Cardiac septum (tissue), 1 donor: ENCODE results near the gene NR1H3. TPM values are rescaled to one million over a fixed set of nuclear protein-coding genes. Genes with fewer than 3 reads are reported as not detected.
"Not testable (repeated sequence)": the region's sequence is repeated elsewhere in the genome, so short reads cannot be mapped to it uniquely, and the experiment has no call there.

Experiments
- DNase-seq: peaks from one replicate; pipeline ENCODE4 v3.0.0-alpha.2; 2020; ENCODE audit warnings: low spot score
- intact Hi-C: fragments of 100-400 bp; cut with DNase I; formaldehyde crosslinking; loops from one replicate; pipeline ENCODE4 v1.14.0; 2022
- total RNA-seq: library from RNA; stranded (reverse); fragmentation: NEBNext Ultra II Directional; extraction: Animal tissue kit (Norgen Biotek cat#: 25700); gene quantifications from one replicate; pipeline ENCODE4 v1.2.1, GENCODE V29; 2021
- donor health status: DM: no; HTN: no; CAD: no.

NR1H3 gene
- total RNA-seq, 1 donor from 2014 or later: 7.1 TPM

GRCh38 chr11:47288066-47288465 is 30.3 kb downstream of the NR1H3 start:
- intact Hi-C loops: no loop called here
- no peak for DNase-seq

GRCh38 chr11:47289856-47290255 is 32.1 kb downstream of the NR1H3 start:
- peak; percentile 33 for DNase-seq
- intact Hi-C loops: no loop called here

- DNase-seq: peak; percentile 56
- intact Hi-C loops: no loop called here
These were observed 37.6 kb downstream of the NR1H3 start for GRCh38 chr11:47295385-47295784.

GRCh38 chr11:47296045-47296444 is 38.2 kb downstream of the NR1H3 start:
- intact Hi-C loops: no loop called here
- no peak for DNase-seq

- intact Hi-C loops: no loop called here
- no peak for DNase-seq
These were observed 41.3 kb downstream of the NR1H3 start for GRCh38 chr11:47299078-47299477.

- intact Hi-C loops: no loop called here
- no peak for DNase-seq
These were observed 45.1 kb downstream of the NR1H3 start for GRCh38 chr11:47302853-47303252.

- intact Hi-C loops: loop anchor here (5.0 kb wide), 1 partner anchor 34 kb away; the partner anchor contains the start of gene MADD
- peak; percentile 86 for DNase-seq
These were observed 48.1 kb downstream of the NR1H3 start for GRCh38 chr11:47305734-47306483.

GRCh38 chr11:47306484-47306844 is 48.7 kb downstream of the NR1H3 start:
- peak; percentile 29 for DNase-seq
- intact Hi-C loops: loop anchor here (5.0 kb wide), 1 partner anchor 34 kb away; the partner anchor contains the start of gene MADD

GRCh38 chr11:47308050-47308823 is 50.4 kb downstream of the NR1H3 start:
- intact Hi-C loops: loop anchor here (5.0 kb wide), 1 partner anchor 36 kb away; the partner anchor contains the start of gene MADD
- DNase-seq: peak; percentile 35

GRCh38 chr11:47314992-47315391 is 57.2 kb downstream of the NR1H3 start:
- intact Hi-C loops: no loop called here
- DNase-seq: peak; percentile 9

GRCh38 chr11:47316501-47316900 is 58.7 kb downstream of the NR1H3 start:
- intact Hi-C loops, DNase-seq: not testable (repeated sequence)

GRCh38 chr11:47317064-47317828 is 59.5 kb downstream of the NR1H3 start:
- DNase-seq: peak; percentile 6
- intact Hi-C loops: no loop called here

GRCh38 chr11:47318166-47318565 is 60.4 kb downstream of the NR1H3 start:
- DNase-seq: peak; percentile 31
- intact Hi-C loops: no loop called here

Other genes starting within 250 kb of the NR1H3 start
- gene ARFGAP2, start 81.1 kb upstream of the NR1H3 start, total RNA-seq: 72.3 TPM
- 295 TPM for gene PACSIN3, start 71.6 kb upstream of the NR1H3 start, total RNA-seq
- gene DDB2, start 43.0 kb upstream of the NR1H3 start, total RNA-seq: 13.9 TPM
- 17.3 TPM for gene ACP2, start 9.2 kb upstream of the NR1H3 start, total RNA-seq
- gene MADD, start 12.1 kb downstream of the NR1H3 start, total RNA-seq: 33.1 TPM
- 1,860 TPM for gene MYBPC3, start 94.7 kb downstream of the NR1H3 start, total RNA-seq
- gene SPI1, start 120.6 kb downstream of the NR1H3 start, total RNA-seq: 12.0 TPM
- 72.2 TPM for gene SLC39A13, start 150.6 kb downstream of the NR1H3 start, total RNA-seq
- gene PSMC3, start 168.4 kb downstream of the NR1H3 start, total RNA-seq: 132 TPM
- gene RAPSN, start 191.1 kb downstream of the NR1H3 start, total RNA-seq: 3.7 TPM